HEK293T (cell line): ENCODE results near the gene OPTC.

Experiments used
- ARNT ChIP-seq: fragments of 450-650 bp; IDR thresholded peaks from 2 replicates; pipeline ENCODE4 v1.6.1; 2017; ENCODE audit warnings: mild to moderate bottlenecking
- BHLHE40 ChIP-seq: fragments of 450-650 bp; IDR thresholded peaks from 2 replicates; pipeline ENCODE4 v1.6.1; 2016; ENCODE audit warnings: mild to moderate bottlenecking, moderate library complexity, borderline replicate concordance
- CTBP1 ChIP-seq: fragments of 450-650 bp; IDR thresholded peaks from 2 replicates; pipeline ENCODE4 v1.6.1; 2016; ENCODE audit warnings: borderline replicate concordance
- ELF4 ChIP-seq: fragments of 450-650 bp; IDR thresholded peaks from 2 replicates; pipeline ENCODE4 v1.6.1; 2017; ENCODE audit warnings: antibody characterized with exemption
- FOXK2 ChIP-seq: fragments of 450-650 bp; IDR thresholded peaks from 2 replicates; pipeline ENCODE4 v1.6.1; 2016; ENCODE audit warnings: mild to moderate bottlenecking
- HDGF ChIP-seq: fragments of 450-650 bp; IDR thresholded peaks from 2 replicates; pipeline ENCODE4 v1.6.1; 2017; ENCODE audit warnings: antibody characterized with exemption, borderline replicate concordance
- L3MBTL2 ChIP-seq: fragments of 450-650 bp; conservative IDR thresholded peaks from 2 replicates; pipeline ENCODE4 v1.6.1; 2016; ENCODE audit warnings: mild to moderate bottlenecking
- PKNOX1 ChIP-seq: fragments of 450-650 bp; IDR thresholded peaks from 2 replicates; pipeline ENCODE4 v1.6.1; 2016
- SP1 ChIP-seq: fragments of 450-650 bp; IDR thresholded peaks from 2 replicates; pipeline ENCODE4 v1.6.1; 2017
- SUZ12 ChIP-seq: fragments of 450-650 bp; IDR thresholded peaks from 2 replicates; pipeline ENCODE4 v1.6.1; 2016; ENCODE audit warnings: mild to moderate bottlenecking
- TARDBP ChIP-seq: fragments of 450-650 bp; IDR thresholded peaks from 2 replicates; pipeline ENCODE4 v1.6.1; 2016
- ZNF384 ChIP-seq: fragments of 450-650 bp; IDR thresholded peaks from 2 replicates; pipeline ENCODE4 v1.6.1; 2016

DNA sequence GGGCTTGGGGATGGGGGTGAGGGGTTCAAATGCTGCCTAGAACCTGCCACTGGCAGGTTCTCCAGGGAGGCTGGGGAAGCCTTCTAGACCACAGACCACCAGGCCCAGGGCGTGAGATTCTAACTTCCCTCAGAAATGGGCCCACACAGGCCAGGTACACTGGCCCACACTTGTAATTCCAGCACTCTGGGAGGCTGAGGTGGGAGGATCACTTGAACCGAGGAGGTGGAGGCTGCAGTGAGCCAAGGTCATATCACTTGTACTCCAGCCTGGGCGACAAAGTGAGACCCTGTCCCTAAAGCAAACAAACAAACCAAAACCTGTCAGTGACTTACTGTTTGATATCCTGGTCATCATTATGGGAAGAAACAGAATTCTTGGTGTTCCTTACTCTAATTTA is 31.7 kb downstream of the OPTC start:
- TF ChIP-seq SUZ12 (no peak), SP1 (no peak), FOXK2 (no peak), ARNT (no peak), HDGF (no peak), CTBP1 (no peak), ELF4 (no peak), L3MBTL2 (no peak), BHLHE40 (no peak), ZNF384 (no peak), PKNOX1 (no peak), TARDBP (no peak)
